Epithelial cell of proximal tubule (primary cell): Measurements from ENCODE around the gene CXCL8. TPM values are rescaled to one million over a fixed set of nuclear protein-coding genes. Genes with fewer than 3 reads are reported as not detected.

Experiments
- DNase-seq: peaks from one replicate; pipeline ENCODE4 v3.0.0-alpha.2; 2011; ENCODE audit warnings: low read depth
- H3K4me3 ChIP-seq: 2 replicates; pipeline ENCODE4 v1.5.1; 2011; ENCODE audit warnings: low read depth, mild to moderate bottlenecking, low read length
- CTCF ChIP-seq: conservative IDR thresholded peaks from 2 replicates; pipeline ENCODE4 v1.5.1; 2012; ENCODE audit warnings: low read depth, mild to moderate bottlenecking, low read length
- total RNA-seq: library from RNA; depleted of rRNA; stranded (reverse); fragments of >200 nt; gene quantifications from 2 replicates; pipeline ENCODE4 v1.2.3, GENCODE V29; 2015

Gene CXCL8
- total RNA-seq, 1 donor from 2014 or later: 24.9 TPM

DNA sequence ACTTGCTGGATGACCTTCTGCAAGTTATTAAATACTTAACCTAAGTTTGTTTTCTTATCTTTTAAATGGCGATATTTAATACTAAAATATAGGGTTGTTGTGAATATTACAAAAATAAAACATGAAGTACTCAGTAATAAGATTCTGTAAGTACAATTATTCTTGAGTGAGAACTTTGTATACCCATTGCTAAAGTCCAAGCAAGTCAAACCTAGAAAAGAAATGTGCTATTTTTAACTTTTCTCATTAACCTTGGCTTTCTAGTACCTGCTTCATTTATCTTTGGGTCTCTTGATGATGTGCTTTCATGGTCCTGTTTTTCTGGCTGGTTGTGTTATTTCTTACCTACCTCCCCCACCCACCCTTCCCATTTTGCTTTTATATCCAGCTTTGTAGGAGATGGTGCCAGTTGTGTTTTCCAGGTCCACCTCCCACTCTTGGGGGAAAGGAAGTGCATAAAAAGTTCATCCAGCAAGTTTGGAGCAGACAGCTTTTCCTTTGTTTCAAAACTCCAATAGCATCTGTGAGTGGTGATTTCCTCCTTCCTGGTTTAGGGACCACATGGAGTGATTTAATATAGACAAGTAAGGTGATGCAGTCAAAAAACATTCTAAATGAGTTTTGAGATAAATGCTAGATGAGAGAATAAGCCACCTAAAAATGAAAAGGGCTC lies 7.5 kb upstream of the CXCL8 start:
- no peak overlapping the region for H3K4me3 ChIP-seq
- TF ChIP-seq CTCF: no peak
- DNase-seq: no peak

DNA sequence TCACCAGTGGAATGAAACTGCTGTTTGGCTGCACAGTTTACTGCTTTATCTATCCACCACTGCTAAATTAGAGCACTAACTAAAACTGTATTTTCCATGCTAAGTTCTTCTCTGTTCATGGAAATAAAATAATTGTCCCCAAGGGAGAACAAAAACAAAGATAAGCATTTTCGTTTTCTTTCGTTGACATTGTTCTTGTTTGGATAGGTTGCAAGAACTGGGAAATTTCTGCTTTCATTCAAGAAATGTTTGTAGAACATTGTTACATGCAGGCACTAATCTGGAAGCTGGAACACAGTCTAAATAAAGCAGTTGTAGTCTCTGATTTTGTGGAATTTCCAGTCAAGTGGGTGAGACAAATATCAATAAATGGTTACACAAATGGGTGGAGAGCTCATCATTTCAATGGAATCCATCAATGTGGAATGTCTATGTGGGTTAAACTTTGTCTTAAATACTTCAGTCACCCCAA lies 5.8 kb upstream of the CXCL8 start:
- TF ChIP-seq CTCF: no peak
- H3K4me3 ChIP-seq: no peak overlapping the region
- no peak for DNase-seq

- DNase-seq: no peak
These were observed 5.1 kb upstream of the CXCL8 start for GRCh38 chr4:73735231-73735630.

GRCh38 chr4:73741031-73741749 lies 821 bp downstream of the CXCL8 start:
- no peak overlapping the region for H3K4me3 ChIP-seq
- TF ChIP-seq CTCF: no peak
- DNase-seq: no peak

More at GRCh38 chr4:73735231-73735630, 5.1 kb upstream of the CXCL8 start:
- no peak for TF ChIP-seq CTCF
- no peak overlapping the region for H3K4me3 ChIP-seq

GRCh38 chr4:73741750-73742489 lies 1.6 kb downstream of the CXCL8 start:
- DNase-seq: no peak
- H3K4me3 ChIP-seq: no peak overlapping the region
- no peak for TF ChIP-seq CTCF

DNA sequence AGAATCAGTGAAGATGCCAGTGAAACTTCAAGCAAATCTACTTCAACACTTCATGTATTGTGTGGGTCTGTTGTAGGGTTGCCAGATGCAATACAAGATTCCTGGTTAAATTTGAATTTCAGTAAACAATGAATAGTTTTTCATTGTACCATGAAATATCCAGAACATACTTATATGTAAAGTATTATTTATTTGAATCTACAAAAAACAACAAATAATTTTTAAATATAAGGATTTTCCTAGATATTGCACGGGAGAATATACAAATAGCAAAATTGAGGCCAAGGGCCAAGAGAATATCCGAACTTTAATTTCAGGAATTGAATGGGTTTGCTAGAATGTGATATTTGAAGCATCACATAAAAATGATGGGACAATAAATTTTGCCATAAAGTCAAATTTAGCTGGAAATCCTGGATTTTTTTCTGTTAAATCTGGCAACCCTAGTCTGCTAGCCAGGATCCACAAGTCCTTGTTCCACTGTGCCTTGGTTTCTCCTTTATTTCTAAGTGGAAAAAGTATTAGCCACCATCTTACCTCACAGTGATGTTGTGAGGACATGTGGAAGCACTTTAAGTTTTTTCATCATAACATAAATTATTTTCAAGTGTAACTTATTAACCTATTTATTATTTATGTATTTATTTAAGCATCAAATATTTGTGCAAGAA lies 2.3 kb downstream of the CXCL8 start:
- DNase-seq: no peak
- H3K4me3 ChIP-seq: no peak overlapping the region
- TF ChIP-seq CTCF: no peak
